HG02759 (cell line): Measurements from ENCODE around the gene PLIN1.

Source experiments
- ATAC-seq: cut with Tn5 transposase; IDR thresholded peaks from one replicate; pipeline ENCODE4 v1.9.1; 2021; ENCODE audit warnings: mild to moderate bottlenecking, moderate library complexity; ENCODE audit not compliant: unreplicated experiment

Gene PLIN1

GRCh38 chr15:89654847-89655805 is 24.0 kb downstream of the PLIN1 start, which contains the start of gene KIF7:
Gene KIF7, minus strand, starts transcription at chr15:89655467. Its CDS starts 2,537 bp downstream, at chr15:89652930.
- ATAC-seq = peak; percentile 43

DNA sequence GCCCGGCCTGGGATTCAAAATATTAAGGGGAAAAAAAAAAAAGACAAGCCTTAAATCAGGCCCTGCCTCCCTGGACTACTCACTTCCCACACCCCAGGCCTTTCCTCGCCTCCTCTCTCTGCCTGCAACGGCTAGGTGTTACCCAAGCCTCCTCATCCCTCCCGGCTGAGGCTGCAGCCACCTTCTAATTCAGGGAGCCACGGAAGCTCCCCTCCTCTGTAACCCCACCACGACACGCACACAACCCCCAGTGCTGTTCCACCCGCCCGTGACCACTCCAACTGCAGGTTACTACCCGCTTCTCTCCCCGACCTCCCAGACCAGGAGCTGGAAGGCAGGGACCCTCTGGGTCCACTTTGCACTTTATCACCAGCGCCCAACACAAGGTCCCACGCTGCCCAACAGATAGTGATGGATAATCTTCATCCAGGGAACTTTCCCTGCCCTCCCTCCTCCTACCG is 24.8 kb downstream of the PLIN1 start:
- ATAC-seq = no peak

- ATAC-seq = no peak
These were observed 25.6 kb downstream of the PLIN1 start for GRCh38 chr15:89653578-89653977.

GRCh38 chr15:89652666-89653065 is 26.5 kb downstream of the PLIN1 start:
- ATAC-seq = no peak

DNA sequence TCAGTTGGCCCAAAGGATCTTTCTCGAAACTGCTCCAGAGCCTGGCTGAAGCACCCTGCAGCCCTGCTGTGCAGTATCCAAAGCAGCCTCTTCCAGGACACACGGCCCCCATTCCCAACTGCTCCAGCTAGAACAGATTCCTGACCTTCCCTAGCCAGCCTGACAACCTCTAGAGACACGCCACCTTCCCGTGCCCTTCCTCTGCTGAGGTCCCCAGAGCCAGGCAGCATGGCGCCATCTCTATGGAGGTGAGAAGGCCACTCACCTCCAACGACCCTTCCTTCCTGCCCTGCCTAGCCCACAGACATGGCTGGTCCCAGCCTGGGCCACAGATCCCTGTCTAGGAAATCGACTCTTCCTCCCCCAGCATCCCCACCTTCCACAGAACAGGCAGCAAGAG is 27.0 kb downstream of the PLIN1 start:
- no peak for ATAC-seq

GRCh38 chr15:89649716-89650115 is 29.5 kb downstream of the PLIN1 start:
- no peak for ATAC-seq

DNA sequence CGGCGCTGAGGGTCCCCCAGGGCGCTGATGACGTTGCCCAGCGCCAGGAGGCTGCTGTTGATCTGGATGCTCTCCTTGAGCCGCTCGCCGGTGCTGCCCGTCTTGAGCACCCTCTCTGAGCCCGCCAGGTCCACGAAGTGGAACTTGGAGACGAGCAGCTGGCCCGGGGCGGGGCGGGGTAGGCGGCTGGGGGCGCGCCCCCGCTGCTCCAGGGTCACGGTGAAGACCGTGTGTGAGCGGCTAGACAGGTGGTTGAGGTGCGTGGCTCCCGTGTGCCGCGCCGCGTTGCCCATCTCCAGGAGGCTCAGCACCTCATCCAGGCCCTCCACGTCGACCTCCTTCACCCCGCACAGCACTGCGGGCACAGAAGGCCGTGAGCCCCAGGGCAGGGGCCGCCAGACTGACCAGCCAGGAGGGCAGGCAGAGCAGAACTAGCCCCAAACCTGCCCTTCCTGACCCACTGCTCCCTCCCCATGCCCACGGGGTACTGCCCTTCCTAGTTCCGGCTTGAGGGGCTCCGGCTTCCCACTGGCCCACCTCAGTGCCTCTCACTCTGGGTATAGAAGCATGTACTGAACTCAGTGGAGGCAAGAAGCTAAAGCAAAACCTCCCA is 30.0 kb downstream of the PLIN1 start:
- ATAC-seq = no peak

DNA sequence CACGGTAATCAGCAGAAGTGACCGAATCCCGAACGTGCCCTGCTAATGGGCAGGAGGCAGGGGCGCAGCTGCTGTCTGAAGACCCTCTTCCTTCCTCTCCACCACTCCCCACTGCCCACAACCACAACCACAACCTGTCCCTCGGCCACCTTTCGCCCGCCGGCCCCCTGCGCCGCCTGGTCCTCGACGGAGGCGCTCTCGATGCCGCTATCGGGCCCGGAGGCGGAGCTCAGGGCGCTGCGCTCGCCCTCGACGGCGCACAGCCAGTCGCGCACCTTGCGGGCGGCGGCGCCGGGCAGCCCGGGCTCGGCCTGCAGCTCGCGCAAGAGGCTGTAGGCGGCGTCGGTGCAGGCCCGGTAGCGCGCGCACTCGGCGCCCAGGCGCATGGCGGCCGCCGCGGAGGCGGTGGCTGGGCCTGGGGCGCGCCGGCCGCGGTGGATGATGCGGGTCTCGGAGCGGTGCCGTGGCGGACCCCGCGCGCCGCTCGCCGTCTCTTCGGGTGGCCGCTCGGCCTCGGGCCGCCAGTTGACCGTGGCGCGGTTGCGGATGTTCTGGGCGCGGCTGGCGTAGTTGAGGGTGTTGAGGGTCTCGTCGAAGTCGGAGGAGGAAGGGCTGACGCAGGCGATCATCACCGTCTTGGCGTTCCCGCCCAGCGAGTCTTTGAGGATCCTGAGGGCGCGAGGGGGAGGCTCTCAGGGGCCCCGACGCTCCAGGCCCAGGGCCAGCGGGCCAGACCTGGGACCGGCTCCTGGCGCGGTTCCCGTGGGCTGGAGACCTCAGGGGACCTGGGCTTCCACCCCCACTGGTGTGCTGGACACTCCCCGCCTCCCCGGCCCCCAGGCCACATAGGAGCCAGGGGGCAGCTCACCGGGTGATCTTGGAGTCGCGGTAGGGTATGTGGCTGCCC is 30.8 kb downstream of the PLIN1 start:
- ATAC-seq = no peak

DNA sequence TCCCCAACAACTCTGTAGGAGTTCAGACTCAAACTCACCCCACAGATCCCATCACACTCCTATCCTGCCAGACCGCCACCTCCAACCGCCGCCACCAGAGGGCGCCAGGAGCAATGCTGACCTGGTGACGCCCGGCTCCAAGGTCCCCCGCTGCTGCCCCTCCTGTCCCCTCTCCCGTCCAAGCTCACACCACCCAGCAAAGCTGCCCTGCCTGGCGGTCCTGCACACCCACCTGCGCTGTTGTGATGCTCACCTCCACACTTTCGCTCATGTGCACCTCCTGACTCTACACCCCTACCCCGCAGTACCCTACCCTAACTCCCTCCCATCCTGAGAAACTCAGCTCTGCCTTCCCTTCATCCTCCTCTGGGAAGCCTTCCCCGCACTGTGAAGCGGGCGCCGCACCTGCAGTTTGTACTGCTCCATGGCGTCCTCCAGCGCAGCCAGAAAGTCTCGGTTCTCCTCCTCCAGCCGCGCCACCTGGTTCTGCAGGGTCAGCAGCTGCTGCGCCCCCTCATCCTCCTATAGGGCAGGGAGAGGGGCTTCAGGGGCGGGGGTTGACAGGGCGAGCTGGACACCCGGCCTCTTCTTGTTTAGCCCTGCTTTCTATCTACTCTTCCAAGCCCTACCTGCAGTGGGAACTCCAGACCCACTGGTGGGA is 31.8 kb downstream of the PLIN1 start:
- no peak for ATAC-seq

- no peak for ATAC-seq
These were observed 32.6 kb downstream of the PLIN1 start for GRCh38 chr15:89646416-89647141.

GRCh38 chr15:89645680-89646079 is 33.5 kb downstream of the PLIN1 start:
- no peak for ATAC-seq

DNA sequence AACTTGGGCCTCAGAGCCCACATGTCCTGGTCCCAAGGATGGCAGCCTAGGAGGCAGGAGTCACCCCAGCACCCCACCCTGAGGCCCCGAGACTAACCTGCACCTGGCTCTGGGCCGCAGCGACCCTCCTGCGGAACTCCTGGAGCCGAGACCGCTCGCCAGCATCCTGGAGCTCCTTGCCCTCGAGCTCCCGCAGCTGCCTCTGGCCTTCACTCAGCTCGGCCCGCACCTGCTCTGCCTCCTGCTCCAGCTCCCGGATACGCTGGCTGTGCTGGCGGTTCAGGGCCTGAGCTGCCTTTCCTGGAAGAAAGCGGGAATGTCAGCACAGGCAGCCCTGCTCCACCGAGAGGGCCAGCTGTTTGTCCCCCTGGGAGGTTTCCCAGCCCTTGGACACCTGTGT is 37.1 kb downstream of the PLIN1 start:
- ATAC-seq = no peak

DNA sequence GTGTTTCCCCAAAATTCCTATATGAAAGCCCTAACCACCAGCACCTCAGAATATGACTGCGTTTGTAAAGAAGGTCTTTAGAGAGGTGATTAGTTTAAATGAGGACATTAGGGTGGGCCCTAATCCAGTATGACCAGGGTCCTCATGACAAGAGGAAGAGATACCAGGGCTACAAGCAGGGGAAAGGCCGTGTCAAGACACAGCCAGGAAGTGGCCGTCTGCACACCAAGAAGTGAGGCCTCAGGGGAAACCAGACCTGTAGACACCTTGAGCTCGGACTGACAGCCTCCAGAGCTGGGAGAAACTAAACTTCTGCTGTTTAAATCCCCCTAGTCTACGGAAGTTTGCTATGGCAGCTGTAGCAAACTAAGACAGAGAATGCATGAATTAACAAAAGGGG is 38.1 kb downstream of the PLIN1 start:
- ATAC-seq = no peak

GRCh38 chr15:89640245-89640644 is 38.9 kb downstream of the PLIN1 start:
- ATAC-seq = no peak

GRCh38 chr15:89633585-89633984 is 45.6 kb downstream of the PLIN1 start:
- ATAC-seq = no peak

DNA sequence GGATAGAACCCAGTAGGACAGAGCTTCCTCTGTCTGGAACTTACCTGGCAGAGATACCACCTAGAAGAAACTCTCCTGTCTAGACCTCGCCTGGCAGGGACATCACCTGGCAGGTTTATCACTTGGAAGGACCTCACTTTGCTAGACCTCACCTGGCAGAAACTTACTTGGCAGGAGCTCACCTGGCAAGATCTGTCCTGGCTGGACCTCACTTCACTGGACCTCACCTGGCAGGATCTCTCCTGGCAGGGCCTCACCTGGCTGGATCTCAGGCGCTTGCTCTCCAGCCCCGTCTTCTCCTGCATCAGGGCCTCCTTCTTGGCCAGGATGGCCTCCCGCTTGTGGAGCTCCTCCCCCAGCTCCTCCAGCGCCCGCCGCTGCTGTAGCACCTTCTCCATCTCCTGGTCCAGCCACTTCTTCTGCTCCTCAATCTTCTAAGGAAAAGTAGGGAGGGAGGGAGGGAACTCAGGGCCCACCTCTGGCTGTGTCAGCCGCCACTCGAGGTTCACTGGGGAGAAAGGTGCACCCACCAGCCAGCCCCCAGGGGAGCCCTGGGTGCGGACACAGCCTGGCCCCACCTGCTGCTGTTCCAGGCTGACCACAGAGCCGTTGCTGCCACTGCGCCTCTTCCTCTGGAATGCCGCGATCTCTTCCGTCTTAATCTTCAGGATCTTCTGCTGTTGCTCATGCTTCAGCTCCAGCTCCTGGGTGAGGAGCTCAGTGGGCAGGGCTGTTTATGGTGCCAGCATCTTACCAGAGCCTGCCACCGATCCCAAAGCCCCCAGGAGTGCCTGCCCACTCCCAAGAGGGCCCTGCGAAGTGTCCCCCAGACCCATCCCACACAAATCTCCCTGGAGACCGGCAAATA is 46.4 kb downstream of the PLIN1 start:
- no peak for ATAC-seq

DNA sequence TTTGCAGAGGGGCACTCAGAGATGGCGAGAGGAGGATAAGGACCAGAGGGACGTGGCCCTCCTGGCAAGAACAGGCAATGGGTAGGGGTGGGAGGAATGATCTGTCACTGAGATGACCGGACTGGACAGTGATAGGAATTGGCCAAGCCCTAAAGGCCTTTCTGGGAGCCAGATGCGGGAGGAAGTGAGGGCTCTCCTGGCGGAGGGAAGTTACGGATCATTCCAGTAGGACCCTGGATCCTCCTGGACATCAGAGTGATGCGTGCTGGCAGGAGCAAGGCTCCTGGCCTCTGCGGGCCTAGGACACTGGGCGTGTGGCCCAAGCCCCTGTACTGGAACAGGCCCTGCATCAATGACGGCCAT is 47.3 kb downstream of the PLIN1 start:
- ATAC-seq = no peak

DNA sequence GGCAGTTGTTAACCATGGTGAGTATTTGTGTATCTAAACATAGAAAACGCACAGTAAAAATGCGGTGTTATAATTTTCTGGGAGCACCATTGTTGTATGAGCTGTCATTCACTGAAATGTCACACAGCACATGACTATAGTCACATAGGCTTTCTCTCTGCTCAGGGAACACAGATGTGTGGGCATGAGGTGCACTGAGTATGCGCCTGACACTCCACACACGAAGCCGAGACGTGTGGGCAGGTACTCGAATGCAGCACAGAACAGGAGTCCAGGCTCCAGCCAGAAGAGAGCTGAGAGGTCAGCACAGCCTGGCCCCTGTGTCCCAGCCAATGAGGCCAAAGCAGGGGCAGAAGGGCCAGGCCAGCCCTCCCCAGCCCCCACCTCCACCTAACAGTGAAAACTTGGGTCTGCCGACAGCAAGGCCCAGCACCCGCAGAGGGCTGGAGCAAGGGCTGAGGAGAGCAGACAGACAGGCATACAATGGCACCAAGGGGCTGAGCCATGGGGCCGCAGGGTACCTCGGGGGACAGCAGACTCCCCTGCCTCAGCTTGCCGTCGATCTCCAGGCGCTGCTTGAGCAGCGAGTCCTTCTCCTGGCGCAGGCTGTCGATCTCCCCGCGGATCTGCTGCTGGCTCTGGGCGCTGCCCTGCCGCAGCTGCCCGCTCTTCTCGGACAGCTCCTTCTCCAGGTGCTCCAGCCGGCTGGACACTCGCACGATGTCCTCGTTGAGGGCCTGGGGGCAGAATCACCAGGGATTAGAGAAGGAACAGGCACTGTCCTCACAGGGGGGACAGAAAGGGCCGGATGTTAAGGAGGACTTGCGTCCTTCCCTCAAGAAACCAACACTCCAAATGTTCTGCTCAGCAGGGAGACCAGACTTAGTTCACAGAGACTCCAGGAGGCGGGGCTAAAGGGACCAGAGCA is 47.9 kb downstream of the PLIN1 start:
- no peak for ATAC-seq
